Peyer's patch (tissue), 4 donors: ENCODE data around the gene ETV3.

Source experiments
- POLR2A ChIP-seq, 2 donors: fragments of 450-650 bp; IDR thresholded peaks; one replicate each; pipeline ENCODE4 v1.5.1; 2017; ENCODE audit warnings: antibody characterized with exemption in 2 of 2, mild to moderate bottlenecking in 2 of 2, moderate library complexity in 2 of 2
- TF ChIP-seq, protein P1 (sequence below), 6 experiments: fragments of 450-650 bp in 4 of 6; fragments of 200-600 bp in 2 of 6; sonication (generic) in 1 of 6; IDR thresholded peaks; one replicate each; pipeline ENCODE4 v1.5.1; 2017 to 2019; ENCODE audit warnings: antibody characterized with exemption in 6 of 6, mild to moderate bottlenecking in 3 of 6, moderate library complexity in 1 of 6

DNA sequence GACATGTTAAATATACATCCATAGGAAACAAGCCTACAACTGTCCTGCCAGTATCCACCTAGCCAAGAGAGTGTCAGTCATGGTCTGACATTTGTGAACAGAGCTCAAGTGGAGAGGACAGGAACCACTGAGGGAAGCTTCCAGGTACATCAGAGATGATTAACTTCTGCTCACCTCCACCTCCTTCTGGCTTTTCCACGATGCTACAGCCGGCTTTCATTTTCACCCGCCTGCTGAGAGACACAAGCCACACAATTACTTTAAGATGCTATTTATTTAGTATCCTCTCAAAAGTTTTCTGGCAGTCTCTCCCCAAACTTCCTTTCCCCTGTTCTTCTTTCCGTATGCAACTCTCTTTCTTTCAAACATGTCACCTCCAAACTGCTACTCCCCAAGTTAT, 2.1 kb downstream of the ETV3 start:
- TF ChIP-seq, protein P1, sequence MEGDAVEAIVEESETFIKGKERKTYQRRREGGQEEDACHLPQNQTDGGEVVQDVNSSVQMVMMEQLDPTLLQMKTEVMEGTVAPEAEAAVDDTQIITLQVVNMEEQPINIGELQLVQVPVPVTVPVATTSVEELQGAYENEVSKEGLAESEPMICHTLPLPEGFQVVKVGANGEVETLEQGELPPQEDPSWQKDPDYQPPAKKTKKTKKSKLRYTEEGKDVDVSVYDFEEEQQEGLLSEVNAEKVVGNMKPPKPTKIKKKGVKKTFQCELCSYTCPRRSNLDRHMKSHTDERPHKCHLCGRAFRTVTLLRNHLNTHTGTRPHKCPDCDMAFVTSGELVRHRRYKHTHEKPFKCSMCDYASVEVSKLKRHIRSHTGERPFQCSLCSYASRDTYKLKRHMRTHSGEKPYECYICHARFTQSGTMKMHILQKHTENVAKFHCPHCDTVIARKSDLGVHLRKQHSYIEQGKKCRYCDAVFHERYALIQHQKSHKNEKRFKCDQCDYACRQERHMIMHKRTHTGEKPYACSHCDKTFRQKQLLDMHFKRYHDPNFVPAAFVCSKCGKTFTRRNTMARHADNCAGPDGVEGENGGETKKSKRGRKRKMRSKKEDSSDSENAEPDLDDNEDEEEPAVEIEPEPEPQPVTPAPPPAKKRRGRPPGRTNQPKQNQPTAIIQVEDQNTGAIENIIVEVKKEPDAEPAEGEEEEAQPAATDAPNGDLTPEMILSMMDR (IDR thresholded peaks at IDR 0.05): peak in 3 of 6 experiments; percentile 26 to 35 (median 26)
- TF ChIP-seq POLR2A (IDR thresholded peaks at IDR 0.05): no peak
